ENCODE data around the gene TIMELESS. TPM values are rescaled to one million over a fixed set of nuclear protein-coding genes. Genes with fewer than 3 reads are reported as not detected.
A peak's percentile ranks its signal among the peaks of the same experiment; 100 is the strongest.

Gene TIMELESS
- total and polyA plus RNA-seq, 9 of the 15 experiments (the other 6 are each of a cell fraction or from before 2014, with no cell fraction given): 11.9 to 59.2 (median 35.8) TPM

- Histone ChIP-seq H3K4me1 (replicated peaks in 1 of 2; ENCODE audit: control insufficient read depth in 2 of 2, insufficient read depth in 2 of 2, low read length in 2 of 2) (no peaks in the 10 kb centered on the region), H3K27me3 (ENCODE audit: control insufficient read depth in 2 of 2, insufficient read depth in 2 of 2, low read length in 2 of 2) (no peaks in the 10 kb centered on the region), H3K9me3 (replicated peaks; ENCODE audit: control insufficient read depth, insufficient read depth, low read depth, low read length) (no peaks in the 10 kb centered on the region), H3K27ac (ENCODE audit: extremely low read depth, low read depth, low read length) (no peak overlapping the region), H4K20me1 (replicated peaks; ENCODE audit: control insufficient read depth, insufficient read depth, low read length) (no peaks in the 10 kb centered on the region), H3K9ac (ENCODE audit: insufficient read depth in 1 of 2, low read depth in 2 of 2, low read length in 2 of 2) (no peak overlapping the region), H3K79me2 (ENCODE audit: control insufficient read depth, insufficient read depth, low read length) (no peaks in the 10 kb centered on the region), H3K4me2 (ENCODE audit: insufficient read depth, low read length) (no peak overlapping the region), H3K9me1 (ENCODE audit: control insufficient read depth, insufficient read depth, low read length) (peaks cover 3% of the 10 kb centered on the region), H3K36me3 (ENCODE audit: control insufficient read depth, insufficient read depth, low read length) (peaks cover 94% of the 10 kb centered on the region), H3K4me3 (no peak overlapping the region), H2AFZ (ENCODE audit: low read depth, low read length) (no peak overlapping the region)
- intact Hi-C loops (cut with micrococcal nuclease) (no loop called here), in situ Hi-C loops (cut with MboI) (no loop called here)
- POLR2A ChIA-PET: interaction anchor here (1.0 kb wide), 1 partner anchor 60 kb away, joined by 4 read pairs; the partner anchor contains the start of gene STAT2
- no peak for FAIRE-seq
- DNase-seq (ENCODE audit: extremely low read depth in 1 of 4, low spot score in 3 of 4): no peak
- TF ChIP-seq CEBPB (tag; IDR thresholded peaks at IDR 0.05) (peak; percentile 89), PKNOX1 (IDR thresholded peaks at IDR 0.05) (no peak), CEBPG (CRISPR knock-in tag; IDR thresholded peaks at IDR 0.05) (0 out of 2 replicates have a peak, but pooled peaks have one; percentile 56), CEBPG (tag; conservative IDR thresholded peaks at IDR 0.05 in 1 of 2, IDR thresholded peaks at IDR 0.05 in 1 of 2) (no peak; a peak in 1 of 4 replicates)
- CTCF ChIA-PET (ENCODE audit: low intra/inter-chr PET ratio): no interaction called here
- no peak for ATAC-seq
- 76% methylated on average over 6 of the region's 6 CpGs for WGBS (ENCODE audit: insufficient coverage, low coverage, missing lambda C conversion rate)
- no TSS peak for BruUV-seq (replicated peaks)
Measured at GRCh38 chr12:56420411-56420810, 28.8 kb downstream of the TIMELESS start.

- Histone ChIP-seq H3K27ac (ENCODE audit: extremely low read depth, low read depth, low read length) (no peak overlapping the region), H3K4me2 (ENCODE audit: insufficient read depth, low read length) (no peak overlapping the region), H3K9ac (ENCODE audit: insufficient read depth in 1 of 2, low read depth in 2 of 2, low read length in 2 of 2) (no peak overlapping the region), H3K36me3 (ENCODE audit: control insufficient read depth, insufficient read depth, low read length) (peaks cover 83% of the 10 kb centered on the region), H3K79me2 (ENCODE audit: control insufficient read depth, insufficient read depth, low read length) (no peaks in the 10 kb centered on the region), H3K9me3 (replicated peaks; ENCODE audit: control insufficient read depth, insufficient read depth, low read depth, low read length) (no peaks in the 10 kb centered on the region), H3K27me3 (ENCODE audit: control insufficient read depth in 2 of 2, insufficient read depth in 2 of 2, low read length in 2 of 2) (no peaks in the 10 kb centered on the region), H2AFZ (ENCODE audit: low read depth, low read length) (no peak overlapping the region), H3K9me1 (ENCODE audit: control insufficient read depth, insufficient read depth, low read length) (peaks cover 3% of the 10 kb centered on the region), H3K4me3 (no peak overlapping the region), H4K20me1 (replicated peaks; ENCODE audit: control insufficient read depth, insufficient read depth, low read length) (no peaks in the 10 kb centered on the region), H3K4me1 (replicated peaks in 1 of 2; ENCODE audit: control insufficient read depth in 2 of 2, insufficient read depth in 2 of 2, low read length in 2 of 2) (0 out of 5 replicates have a peak, but pooled peaks cover 0 to 3% of the 10 kb centered on the region in 2 experiments)
- in situ Hi-C loops (cut with MboI): no loop called here
- no peak for ATAC-seq
- intact Hi-C loops (cut with micrococcal nuclease): no loop called here
- DNase-seq (ENCODE audit: extremely low read depth in 1 of 4, low spot score in 3 of 4): no peak
- BruUV-seq (replicated peaks): no TSS peak
- ChIA-PET CTCF (ENCODE audit: low intra/inter-chr PET ratio) (no interaction called here), POLR2A (interaction anchor here (1.1 to 1.5 kb wide), 2 partner anchors 20 to 58 kb away, joined by 3 to 6 read pairs; partner anchors contain the start of gene STAT2)
- TF ChIP-seq REST (IDR thresholded peaks at IDR 0.05; ENCODE audit: borderline replicate concordance) (0 out of 2 replicates have a peak, but pooled peaks have one; percentile 7), REST (CRISPR knock-in tag; IDR thresholded peaks at IDR 0.05; ENCODE audit: low read depth) (no peak), ZNF146 (CRISPR knock-in tag; IDR thresholded peaks at IDR 0.05; ENCODE audit: unreplicated experiment) (no peak)
- whole genome bisulfite sequencing (ENCODE audit: insufficient coverage, low coverage, missing lambda C conversion rate): 90% methylated on average over 11 of the region's 11 CpGs
- FAIRE-seq: no peak
Measured at GRCh38 chr12:56417739-56418138, 31.5 kb downstream of the TIMELESS start.
